Muscle of leg (tissue), 11 donors: ENCODE measurements around the gene SUMF1. TPM values are rescaled to one million over a fixed set of nuclear protein-coding genes. Genes with fewer than 3 reads are reported as not detected.

Source experiments
- DNase-seq: peaks from one replicate; pipeline ENCODE4 v3.0.0; 2013
- H3K27ac ChIP-seq: one replicate; pipeline ENCODE4 v1.5.1; 2013; ENCODE audit warnings: mild to moderate bottlenecking, low read length, control low read depth
- H3K27me3 ChIP-seq: one replicate; pipeline ENCODE4 v1.6.1; 2013; ENCODE audit warnings: low read length; ENCODE audit not compliant: control insufficient read depth, insufficient read depth
- H3K36me3 ChIP-seq: one replicate; pipeline ENCODE4 v1.6.1; 2013; ENCODE audit warnings: low read length; ENCODE audit not compliant: control insufficient read depth, insufficient read depth
- H3K4me1 ChIP-seq: one replicate; pipeline ENCODE4 v1.6.1; 2013; ENCODE audit warnings: low read length; ENCODE audit not compliant: control insufficient read depth, insufficient read depth
- H3K4me3 ChIP-seq: one replicate; pipeline ENCODE4 v1.5.1; 2013; ENCODE audit warnings: low read length, control low read depth
- H3K9me3 ChIP-seq: replicated peaks from 2 replicates; pipeline ENCODE4 v1.6.1; 2013; ENCODE audit warnings: low read depth, low read length; ENCODE audit not compliant: control insufficient read depth
- WGBS: methylation state at CpG from one replicate; pipeline ENCODE4 v1.1.5; 2013; ENCODE audit warnings: missing lambda C conversion rate; ENCODE audit not compliant: insufficient coverage; 5-methylcytosine and 5-hydroxymethylcytosine counted together
- polyA plus RNA-seq, 8 donors: library from polyadenylated mRNA; unstranded; fragments of 120-200 nt; gene quantifications; one replicate each; pipeline versions ENCODE4 v1.2.1 to v1.2.3, GENCODE V29; 2013; ENCODE audit warnings: inconsistent platforms in 1 of 8, low replicate concordance in 1 of 8; ENCODE audit not compliant: insufficient read length in 8 of 8, insufficient read depth in 1 of 8
- total RNA-seq: library from RNA; stranded (reverse); fragments of 120-200 nt; gene quantifications from one replicate; pipeline ENCODE4 v1.2.4, GENCODE V29; 2013

The SUMF1 gene
- total and polyA plus RNA-seq, 9 donors, result 14.4 to 26.2 (median 17.3) TPM

GRCh38 chr3:4497843-4498324 lies 30.8 kb upstream of the SUMF1 start:
- no peak for DNase-seq
- 33% methylated on average over 1 of the region's 1 CpG for WGBS
- peaks cover 7% of the 10 kb centered on the region for H3K4me1 ChIP-seq

DNA sequence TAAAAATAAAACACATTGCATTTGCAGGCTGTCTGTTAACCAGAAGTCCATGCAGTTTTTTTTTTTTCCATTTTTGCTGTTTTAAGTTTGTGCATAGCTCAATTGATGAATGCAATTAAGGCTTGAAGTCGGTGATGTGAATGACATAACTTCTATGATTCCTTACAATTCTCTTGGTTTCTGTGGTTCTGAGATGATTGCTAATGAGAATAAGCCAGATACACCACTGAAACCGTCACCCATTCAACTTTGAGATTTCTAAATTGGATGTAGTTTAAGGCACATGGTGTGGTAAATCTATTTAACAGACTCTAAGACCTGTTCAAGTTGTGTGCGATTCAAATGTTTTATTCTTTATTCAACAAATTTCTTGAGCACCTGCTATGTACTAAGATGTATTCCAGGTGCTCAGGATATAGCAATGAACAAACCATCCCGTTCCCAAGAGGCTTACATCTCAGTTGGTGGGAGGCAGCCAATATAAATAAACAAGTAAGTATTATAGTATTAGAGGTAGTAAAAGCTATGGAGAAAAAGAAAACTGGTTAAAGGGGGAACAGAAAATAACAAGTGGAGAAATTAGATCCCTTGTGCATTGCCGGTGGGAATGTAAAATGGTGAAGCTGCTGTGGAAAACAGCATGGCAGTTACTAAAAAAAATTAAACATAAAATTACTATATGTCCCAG lies 30.1 kb upstream of the SUMF1 start:
- no CpG with 5 or more reads among the region's 5 CpGs for WGBS
- Histone ChIP-seq H3K9me3 (no peaks in the 10 kb centered on the region), H3K36me3 (peaks cover 4% of the 10 kb centered on the region), H3K27ac (no peak overlapping the region), H3K4me3 (no peak overlapping the region), H3K27me3 (peaks cover 13% of the 10 kb centered on the region), H3K4me1 (peaks cover 9% of the 10 kb centered on the region)
- no peak for DNase-seq

More at GRCh38 chr3:4497843-4498324, 30.8 kb upstream of the SUMF1 start:
- Histone ChIP-seq H3K36me3 (peaks cover 4% of the 10 kb centered on the region), H3K4me3 (no peak overlapping the region), H3K27me3 (peaks cover 10% of the 10 kb centered on the region), H3K9me3 (no peaks in the 10 kb centered on the region), H3K27ac (no peak overlapping the region)

- no peak overlapping the region for H3K4me3 ChIP-seq
- H3K4me1 ChIP-seq, result peaks cover 13% of the 10 kb centered on the region
- DNase-seq, result no peak
- H3K36me3 ChIP-seq, result peaks cover 2% of the 10 kb centered on the region
- no CpG with 5 or more reads among the region's 3 CpGs for WGBS
- H3K27ac ChIP-seq, result no peak overlapping the region
- peaks cover 19% of the 10 kb centered on the region for H3K27me3 ChIP-seq
- H3K9me3 ChIP-seq, result no peaks in the 10 kb centered on the region
These were observed 29.0 kb upstream of the SUMF1 start for GRCh38 chr3:4496087-4496452.

GRCh38 chr3:4495294-4496086 lies 28.4 kb upstream of the SUMF1 start:
- Histone ChIP-seq H3K36me3 (peaks cover 2% of the 10 kb centered on the region), H3K4me3 (no peak overlapping the region), H3K4me1 (peaks cover 13% of the 10 kb centered on the region), H3K9me3 (no peaks in the 10 kb centered on the region), H3K27me3 (peaks cover 19% of the 10 kb centered on the region), H3K27ac (no peak overlapping the region)
- 53% methylated on average over 2 of the region's 3 CpGs for WGBS
- no peak for DNase-seq

- WGBS, result no CpG with 5 or more reads among the region's 4 CpGs
- Histone ChIP-seq H3K27me3 (peaks cover 19% of the 10 kb centered on the region), H3K9me3 (no peaks in the 10 kb centered on the region), H3K27ac (peak overlapping the region; percentile 83), H3K4me3 (peak overlapping the region; percentile 60), H3K4me1 (peaks cover 13% of the 10 kb centered on the region), H3K36me3 (peaks cover 2% of the 10 kb centered on the region)
- DNase-seq, result no peak
These were observed 27.8 kb upstream of the SUMF1 start for GRCh38 chr3:4494895-4495264.

DNA sequence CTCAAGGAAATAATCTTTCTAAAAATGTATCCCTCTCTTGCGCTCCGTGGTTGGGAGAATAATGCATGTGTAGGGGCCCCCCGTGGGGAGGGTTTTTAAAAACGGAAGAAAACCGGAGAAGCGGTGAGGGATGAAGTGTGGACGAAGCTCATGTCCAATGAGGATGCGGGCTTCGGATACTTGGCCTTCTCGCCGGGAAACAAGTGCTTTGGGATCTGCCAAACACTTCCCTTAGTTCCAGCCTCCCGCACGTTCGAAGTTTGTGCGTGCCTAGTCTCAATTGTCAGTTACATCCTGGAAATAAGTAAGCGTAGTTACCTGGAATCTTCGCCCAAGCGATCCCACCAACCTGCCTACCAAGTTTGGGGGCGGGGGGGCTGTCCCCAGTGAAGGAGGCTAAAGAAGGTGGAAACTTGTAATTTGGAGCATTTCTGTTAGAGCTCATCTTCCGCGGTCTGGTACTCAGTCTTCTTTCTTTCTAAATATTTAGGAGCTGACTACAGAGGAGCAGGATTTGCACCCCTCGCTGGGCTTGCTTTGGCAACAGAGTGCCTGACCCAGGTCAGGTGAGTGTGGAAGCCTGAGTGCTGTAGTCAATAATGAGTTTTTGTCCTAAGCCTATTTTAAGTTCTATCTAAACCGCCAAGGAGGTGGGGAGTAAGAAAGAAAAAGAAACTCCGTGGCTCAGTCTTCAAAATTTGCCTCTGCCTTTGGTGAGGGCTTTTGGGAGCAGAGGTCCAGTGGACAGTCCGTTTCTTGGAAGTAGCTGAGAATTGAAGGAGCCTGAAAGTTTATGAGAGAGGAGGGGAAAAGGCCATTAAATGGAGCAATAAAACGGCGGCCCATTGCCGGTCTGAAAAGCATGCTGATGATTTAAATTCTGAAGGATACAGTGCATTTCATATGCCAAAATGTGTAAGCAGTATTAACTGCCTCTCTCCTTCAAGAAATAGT lies 27.1 kb upstream of the SUMF1 start:
- peaks cover 19% of the 10 kb centered on the region for H3K27me3 ChIP-seq
- peaks cover 13% of the 10 kb centered on the region for H3K4me1 ChIP-seq
- H3K36me3 ChIP-seq, result no peaks in the 10 kb centered on the region
- peak overlapping the region; percentile 83 for H3K27ac ChIP-seq
- H3K9me3 ChIP-seq, result no peaks in the 10 kb centered on the region
- peak; percentile 75 for DNase-seq
- peak overlapping the region; percentile 60 for H3K4me3 ChIP-seq
- WGBS, result 0% methylated on average over 15 of the region's 28 CpGs

DNA sequence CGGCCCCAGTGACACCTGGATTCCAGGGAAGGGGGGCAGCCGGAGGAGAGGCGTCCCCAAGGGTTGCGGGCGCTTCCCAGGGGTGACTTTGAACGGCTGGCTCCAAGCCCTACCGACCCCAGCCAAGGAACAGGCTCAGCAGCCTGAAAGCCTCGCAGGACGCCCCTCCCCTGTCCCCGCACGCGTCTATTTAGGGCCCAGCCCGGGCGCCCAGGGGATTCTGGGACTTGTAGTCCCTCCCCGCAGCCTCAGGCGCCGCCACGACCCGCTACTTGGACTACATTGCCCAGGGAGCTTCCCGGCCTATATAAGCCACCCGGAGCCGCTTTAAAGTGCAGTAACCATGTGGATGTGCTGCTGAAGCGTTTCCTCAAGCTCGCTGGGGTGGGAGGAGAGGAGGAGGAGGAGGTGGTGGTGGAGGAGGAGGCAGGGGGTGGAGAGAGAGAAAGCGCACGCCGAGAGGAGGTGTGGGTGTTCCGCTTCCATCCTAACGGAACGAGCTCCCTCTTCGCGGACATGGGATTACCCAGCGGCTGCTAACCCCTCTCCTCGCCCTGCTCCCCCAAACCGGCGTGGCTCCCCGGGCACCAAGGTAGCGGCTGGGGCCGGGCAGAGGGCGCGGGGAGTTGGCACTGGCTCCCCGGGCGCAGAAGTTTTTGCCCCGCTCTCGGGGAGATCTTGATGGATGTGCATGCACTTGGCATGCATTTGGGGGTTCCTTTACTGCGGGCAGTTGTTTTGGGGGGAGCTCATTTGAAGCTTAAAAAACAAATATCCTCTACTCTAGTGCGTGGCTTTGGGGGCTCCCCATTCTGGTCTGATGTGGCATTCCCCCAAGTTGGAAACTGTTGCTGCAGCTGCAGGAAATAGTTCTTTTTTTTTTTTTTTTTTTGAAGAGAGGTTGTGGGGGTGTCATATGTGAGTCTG lies 26.2 kb upstream of the SUMF1 start, which contains the start of gene ITPR1:
Gene ITPR1 (plus strand): TSS at position 335 of the 927 bp plus-strand sequence. CDS start 23,144 bp downstream, outside the sequence.
- peaks cover 19% of the 10 kb centered on the region for H3K27me3 ChIP-seq
- WGBS, result under 1% methylated on average over 27 of the region's 47 CpGs
- peak; percentile 100 for DNase-seq
- peaks cover 13% of the 10 kb centered on the region for H3K4me1 ChIP-seq
- H3K36me3 ChIP-seq, result no peaks in the 10 kb centered on the region
- peak within 1 kb of the TSS; percentile 60 for H3K4me3 ChIP-seq
- H3K27ac ChIP-seq, result peak within 1 kb of the TSS; percentile 83
- H3K9me3 ChIP-seq, result no peaks in the 10 kb centered on the region

DNA sequence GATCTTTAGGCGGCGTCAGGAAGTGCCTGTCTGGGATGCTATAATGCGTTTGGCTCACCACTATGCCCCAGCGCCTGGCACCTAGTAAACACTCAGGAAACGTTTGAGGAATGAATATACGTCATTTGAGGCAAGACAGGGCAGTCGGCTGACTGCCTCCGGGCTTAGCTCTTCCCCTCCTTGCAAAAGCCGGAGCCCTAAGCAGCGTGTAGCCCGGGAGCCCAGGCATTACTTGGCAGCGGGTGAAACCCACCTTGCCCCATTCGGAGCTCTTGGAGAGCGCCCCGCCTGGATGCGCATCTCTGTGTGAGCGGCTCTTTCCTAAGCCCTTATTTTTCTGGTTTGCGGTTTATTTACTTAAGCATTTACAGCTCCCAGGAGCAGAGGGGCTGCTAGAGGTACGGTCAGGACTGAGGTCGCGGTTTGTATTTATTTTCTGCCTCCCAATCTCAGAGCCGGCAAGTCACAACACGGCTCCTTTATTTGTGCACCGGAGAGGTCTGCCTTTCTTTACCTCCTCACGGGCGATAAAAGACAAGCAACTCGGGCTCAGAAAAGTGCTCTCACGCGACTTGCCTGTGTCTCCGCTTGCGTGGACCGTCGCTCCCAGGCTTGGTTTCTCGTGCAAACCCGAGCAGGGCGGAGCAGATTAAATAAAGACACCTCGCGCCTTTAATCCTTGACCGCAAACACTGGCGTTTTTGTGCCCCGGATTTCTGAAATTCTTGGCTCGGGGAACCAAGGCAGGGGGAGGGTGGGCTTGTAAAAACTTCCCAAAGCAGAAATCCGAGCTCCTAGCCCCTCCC lies 25.3 kb upstream of the SUMF1 start:
- Histone ChIP-seq H3K36me3 (no peaks in the 10 kb centered on the region), H3K4me1 (peaks cover 13% of the 10 kb centered on the region), H3K27ac (peak overlapping the region; percentile 44), H3K9me3 (no peaks in the 10 kb centered on the region), H3K27me3 (peaks cover 19% of the 10 kb centered on the region), H3K4me3 (peak overlapping the region; percentile 60)
- WGBS, result under 1% methylated on average over 34 of the region's 43 CpGs
- DNase-seq, result peak; percentile 67
